ENCODE data around the gene CERCAM.

The CERCAM gene

DNA sequence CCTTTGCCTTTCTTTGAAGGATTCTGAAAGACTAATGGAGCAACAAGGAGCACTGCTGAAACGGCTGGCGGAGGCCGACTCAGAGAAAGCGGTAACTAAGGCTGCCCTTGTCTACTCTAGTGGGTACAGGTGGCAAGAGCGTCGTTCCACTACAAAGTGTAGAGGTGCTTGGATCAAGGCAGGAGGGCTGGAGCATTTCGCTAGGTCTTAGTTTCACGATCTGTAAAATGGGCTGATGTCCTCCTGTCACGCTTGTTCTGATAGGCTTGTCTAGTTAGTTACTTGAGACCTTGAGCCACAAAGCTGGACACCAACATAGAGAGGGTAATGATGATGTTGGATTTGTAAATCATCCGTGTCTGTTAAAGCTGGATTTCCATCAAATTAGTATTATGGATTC lies 60.9 kb downstream of the CERCAM start:
- H3K4me3 ChIP-seq (ENCODE audit: low read depth, low read length), result no peak overlapping the region
- TF ChIP-seq, protein P1, sequence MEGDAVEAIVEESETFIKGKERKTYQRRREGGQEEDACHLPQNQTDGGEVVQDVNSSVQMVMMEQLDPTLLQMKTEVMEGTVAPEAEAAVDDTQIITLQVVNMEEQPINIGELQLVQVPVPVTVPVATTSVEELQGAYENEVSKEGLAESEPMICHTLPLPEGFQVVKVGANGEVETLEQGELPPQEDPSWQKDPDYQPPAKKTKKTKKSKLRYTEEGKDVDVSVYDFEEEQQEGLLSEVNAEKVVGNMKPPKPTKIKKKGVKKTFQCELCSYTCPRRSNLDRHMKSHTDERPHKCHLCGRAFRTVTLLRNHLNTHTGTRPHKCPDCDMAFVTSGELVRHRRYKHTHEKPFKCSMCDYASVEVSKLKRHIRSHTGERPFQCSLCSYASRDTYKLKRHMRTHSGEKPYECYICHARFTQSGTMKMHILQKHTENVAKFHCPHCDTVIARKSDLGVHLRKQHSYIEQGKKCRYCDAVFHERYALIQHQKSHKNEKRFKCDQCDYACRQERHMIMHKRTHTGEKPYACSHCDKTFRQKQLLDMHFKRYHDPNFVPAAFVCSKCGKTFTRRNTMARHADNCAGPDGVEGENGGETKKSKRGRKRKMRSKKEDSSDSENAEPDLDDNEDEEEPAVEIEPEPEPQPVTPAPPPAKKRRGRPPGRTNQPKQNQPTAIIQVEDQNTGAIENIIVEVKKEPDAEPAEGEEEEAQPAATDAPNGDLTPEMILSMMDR (IDR thresholded peaks at IDR 0.05; ENCODE audit: insufficient read depth, low read depth, low read length, missing control alignments), result no peak
- DNase-seq (ENCODE audit: low read depth), result no peak

- H3K4me3 ChIP-seq (ENCODE audit: low read depth, low read length), result no peak overlapping the region
- no peak for DNase-seq (ENCODE audit: low read depth)
- TF ChIP-seq, protein P1 (IDR thresholded peaks at IDR 0.05; ENCODE audit: insufficient read depth, low read depth, low read length, missing control alignments), result no peak
These were observed 61.5 kb downstream of the CERCAM start for GRCh38 chr9:128482186-128482585.

DNA sequence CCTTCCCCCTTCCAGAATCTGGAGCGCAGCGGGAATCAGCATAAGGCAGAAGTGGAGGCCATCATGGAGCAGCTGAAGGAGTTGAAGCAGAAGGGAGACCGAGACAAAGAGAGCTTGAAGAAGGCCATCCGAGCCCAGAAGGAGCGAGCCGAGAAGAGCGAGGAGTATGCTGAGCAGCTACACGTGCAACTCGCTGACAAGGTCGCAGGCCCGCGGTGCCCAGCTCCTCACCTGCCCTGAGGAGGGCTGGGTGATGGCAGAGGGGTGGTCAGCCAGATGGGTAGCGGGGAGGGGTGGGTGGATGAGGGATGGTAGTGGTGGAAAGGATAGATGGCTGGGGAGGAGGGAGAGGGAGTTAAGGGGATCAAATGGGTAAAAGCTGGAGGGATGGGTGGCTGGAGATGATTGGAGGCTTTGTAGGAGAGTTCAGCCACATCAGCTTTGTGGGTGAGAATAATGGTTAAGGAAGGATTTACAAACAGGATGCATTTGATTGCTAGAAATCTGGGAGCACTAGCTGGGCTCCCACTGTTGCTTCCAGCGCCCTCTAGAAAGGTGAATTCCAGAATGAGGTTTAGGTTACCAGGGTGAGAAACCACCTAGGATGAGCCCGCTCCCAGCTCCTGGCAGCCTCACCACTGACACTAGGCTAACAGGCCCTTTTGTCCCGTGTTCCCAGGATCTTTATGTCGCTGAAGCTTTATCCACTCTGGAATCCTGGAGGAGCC lies 64.2 kb downstream of the CERCAM start:
- DNase-seq (ENCODE audit: low read depth), result no peak
- TF ChIP-seq, protein P1 (IDR thresholded peaks at IDR 0.05; ENCODE audit: insufficient read depth, low read depth, low read length, missing control alignments), result no peak
- no peak overlapping the region for H3K4me3 ChIP-seq (ENCODE audit: low read depth, low read length)

DNA sequence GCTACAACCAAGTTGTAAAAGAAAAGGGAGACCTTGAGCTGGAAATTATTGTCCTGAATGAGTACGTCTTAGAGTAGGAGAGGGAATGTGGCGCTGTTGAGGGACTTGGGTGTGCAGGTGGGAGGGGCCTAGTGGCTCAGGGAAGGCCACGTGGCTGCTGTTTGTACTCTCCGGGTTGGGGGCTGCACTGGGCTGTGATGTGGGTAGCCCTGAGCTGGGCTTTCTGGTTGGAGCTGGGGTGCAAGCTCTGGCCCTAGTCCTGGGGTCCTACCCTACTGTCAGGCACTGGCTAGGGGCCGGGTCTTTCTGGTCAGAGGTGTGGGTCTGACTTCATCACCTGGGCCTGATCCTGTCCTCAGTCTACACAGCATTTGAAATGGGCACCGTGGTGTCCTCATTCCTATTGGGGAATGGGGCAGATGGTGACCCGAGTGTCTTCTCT lies 64.8 kb downstream of the CERCAM start:
- no peak overlapping the region for H3K4me3 ChIP-seq (ENCODE audit: low read depth, low read length)
- no peak for DNase-seq (ENCODE audit: low read depth)
- TF ChIP-seq, protein P1 (IDR thresholded peaks at IDR 0.05; ENCODE audit: insufficient read depth, low read depth, low read length, missing control alignments), result no peak

GRCh38 chr9:128486201-128486600 lies 65.5 kb downstream of the CERCAM start:
- DNase-seq (ENCODE audit: low read depth), result no peak
- TF ChIP-seq, protein P1 (IDR thresholded peaks at IDR 0.05; ENCODE audit: insufficient read depth, low read depth, low read length, missing control alignments), result no peak
- no peak overlapping the region for H3K4me3 ChIP-seq (ENCODE audit: low read depth, low read length)
